Neural crest cell (in vitro differentiated cells): Measurements from ENCODE around the gene ZNF664. TPM values are rescaled to one million over a fixed set of nuclear protein-coding genes. Genes with fewer than 3 reads are reported as not detected.

Source experiments
- DNase-seq: peaks from one replicate; pipeline ENCODE4 v3.0.0; 2021; ENCODE audit warnings: low read depth, mixed read lengths, low spot score
- H3K27ac Mint-ChIP-seq: one replicate; pipeline ENCODE4 v1.8.0; 2021; ENCODE audit warnings: mild to moderate bottlenecking, mixed read lengths; ENCODE audit not compliant: unreplicated experiment
- H3K27me3 Mint-ChIP-seq: 2 replicates; pipeline ENCODE4 v1.8.0; 2021; ENCODE audit warnings: low read depth, mild to moderate bottlenecking, mixed read lengths
- H3K36me3 Mint-ChIP-seq: 2 replicates; pipeline ENCODE4 v1.8.0; 2021; ENCODE audit warnings: low read depth, mild to moderate bottlenecking, mixed read lengths
- H3K4me1 Mint-ChIP-seq: 2 replicates; pipeline ENCODE4 v1.8.0; 2021; ENCODE audit warnings: mixed read lengths
- H3K4me3 Mint-ChIP-seq: one replicate; pipeline ENCODE4 v1.8.0; 2021; ENCODE audit warnings: mild to moderate bottlenecking, mixed read lengths
- H3K9me3 Mint-ChIP-seq: 2 replicates; pipeline ENCODE4 v1.8.0; 2021; ENCODE audit warnings: mixed read lengths
- total RNA-seq: library from RNA; stranded (reverse); gene quantifications from 2 replicates; pipeline ENCODE4 v1.2.1, GENCODE V29; 2021
- TF ChIP-seq, protein P1 (sequence below): fragments of 200-600 bp; sonication (generic); conservative IDR thresholded peaks from 2 replicates; pipeline ENCODE4 v1.5.0; 2021; ENCODE audit warnings: antibody characterized with exemption, mild to moderate bottlenecking

ZNF664 gene
- total RNA-seq, 1 donor from 2014 or later: 156 TPM

DNA sequence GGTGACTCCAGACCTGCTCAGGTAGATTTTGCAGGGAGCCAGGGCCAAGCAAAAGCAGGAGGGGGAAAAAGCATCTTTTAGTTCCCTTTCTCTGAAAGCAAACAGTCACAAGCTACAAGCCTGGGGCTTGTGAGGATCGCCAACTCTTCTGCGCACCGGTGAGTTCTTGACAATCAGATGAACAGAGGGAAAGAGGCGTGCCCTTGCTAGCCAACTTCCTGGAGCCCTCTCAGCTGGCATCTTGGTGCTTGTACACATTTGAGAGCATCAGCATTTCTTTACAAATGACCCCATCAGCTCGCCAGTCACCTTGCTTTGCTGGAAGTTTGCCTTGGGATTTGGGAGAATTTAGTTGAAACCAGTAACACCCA is 55.5 kb downstream of the ZNF664 start:
- DNase-seq: no peak
- Mint-ChIP-seq H3K27me3 (no peaks in the 10 kb centered on the region), H3K27ac (no peak overlapping the region), H3K9me3 (no peaks in the 10 kb centered on the region), H3K4me1 (peaks cover 24% of the 10 kb centered on the region), H3K36me3 (no peaks in the 10 kb centered on the region), H3K4me3 (no peak overlapping the region)
- TF ChIP-seq, protein P1, sequence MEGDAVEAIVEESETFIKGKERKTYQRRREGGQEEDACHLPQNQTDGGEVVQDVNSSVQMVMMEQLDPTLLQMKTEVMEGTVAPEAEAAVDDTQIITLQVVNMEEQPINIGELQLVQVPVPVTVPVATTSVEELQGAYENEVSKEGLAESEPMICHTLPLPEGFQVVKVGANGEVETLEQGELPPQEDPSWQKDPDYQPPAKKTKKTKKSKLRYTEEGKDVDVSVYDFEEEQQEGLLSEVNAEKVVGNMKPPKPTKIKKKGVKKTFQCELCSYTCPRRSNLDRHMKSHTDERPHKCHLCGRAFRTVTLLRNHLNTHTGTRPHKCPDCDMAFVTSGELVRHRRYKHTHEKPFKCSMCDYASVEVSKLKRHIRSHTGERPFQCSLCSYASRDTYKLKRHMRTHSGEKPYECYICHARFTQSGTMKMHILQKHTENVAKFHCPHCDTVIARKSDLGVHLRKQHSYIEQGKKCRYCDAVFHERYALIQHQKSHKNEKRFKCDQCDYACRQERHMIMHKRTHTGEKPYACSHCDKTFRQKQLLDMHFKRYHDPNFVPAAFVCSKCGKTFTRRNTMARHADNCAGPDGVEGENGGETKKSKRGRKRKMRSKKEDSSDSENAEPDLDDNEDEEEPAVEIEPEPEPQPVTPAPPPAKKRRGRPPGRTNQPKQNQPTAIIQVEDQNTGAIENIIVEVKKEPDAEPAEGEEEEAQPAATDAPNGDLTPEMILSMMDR: no peak

GRCh38 chr12:124030008-124030407 is 57.0 kb downstream of the ZNF664 start:
- H3K4me1 Mint-ChIP-seq: peaks cover 24% of the 10 kb centered on the region
- DNase-seq: no peak
- H3K9me3 Mint-ChIP-seq: no peaks in the 10 kb centered on the region
- no peak overlapping the region for H3K27ac Mint-ChIP-seq
- TF ChIP-seq, protein P1: no peak
- no peaks in the 10 kb centered on the region for H3K36me3 Mint-ChIP-seq
- no peaks in the 10 kb centered on the region for H3K27me3 Mint-ChIP-seq
- no peak overlapping the region for H3K4me3 Mint-ChIP-seq

DNA sequence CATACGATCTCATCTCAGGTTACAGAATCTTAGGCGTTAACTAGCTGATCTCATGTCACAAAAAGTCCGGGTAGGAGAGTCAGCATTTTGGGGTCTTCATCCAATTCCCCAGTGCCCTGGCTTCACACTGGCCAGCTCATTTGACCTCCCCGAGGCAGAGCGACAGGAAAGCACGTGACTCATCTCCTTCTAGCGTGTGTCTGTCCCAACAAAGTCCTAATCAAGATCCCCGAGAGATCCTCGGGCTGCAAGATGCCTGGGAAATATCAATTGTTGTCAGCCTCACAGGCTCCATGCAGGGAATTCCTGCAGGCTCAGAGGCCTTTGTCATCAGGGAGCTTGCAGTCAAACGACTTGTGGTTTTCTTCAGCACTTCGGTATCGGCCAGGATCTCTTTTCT is 57.5 kb downstream of the ZNF664 start:
- no peak overlapping the region for H3K4me3 Mint-ChIP-seq
- DNase-seq: no peak

DNA sequence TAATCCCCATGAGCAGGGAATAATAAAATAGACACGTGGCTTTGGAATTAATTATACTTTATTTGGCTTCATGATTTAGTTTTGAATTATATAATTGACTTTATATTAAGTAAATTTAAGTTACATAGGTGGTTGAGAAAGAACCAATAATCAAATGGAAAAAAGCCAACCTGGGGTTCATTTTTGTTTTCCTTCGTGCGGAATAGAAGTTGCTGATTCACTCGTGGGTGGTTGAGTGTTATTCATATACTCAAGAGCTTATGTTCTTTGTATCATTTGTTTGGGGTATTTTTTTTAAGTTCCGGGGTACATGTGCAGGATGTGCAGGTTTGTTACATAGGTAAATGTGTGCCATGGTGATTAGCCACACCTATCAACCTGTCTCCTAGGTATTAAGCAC is 58.0 kb downstream of the ZNF664 start:
- Mint-ChIP-seq H3K4me3 (no peak overlapping the region), H3K27me3 (no peaks in the 10 kb centered on the region), H3K4me1 (peaks cover 17% of the 10 kb centered on the region), H3K27ac (no peak overlapping the region), H3K36me3 (no peaks in the 10 kb centered on the region), H3K9me3 (no peaks in the 10 kb centered on the region)
- TF ChIP-seq, protein P1: no peak
- no peak for DNase-seq

More for the DNA sequence above, 57.5 kb downstream of the ZNF664 start:
- Mint-ChIP-seq H3K36me3 (no peaks in the 10 kb centered on the region), H3K9me3 (no peaks in the 10 kb centered on the region), H3K4me1 (peaks cover 23% of the 10 kb centered on the region), H3K27me3 (no peaks in the 10 kb centered on the region), H3K27ac (no peak overlapping the region)
- TF ChIP-seq, protein P1: no peak

GRCh38 chr12:124032265-124032886 is 59.4 kb downstream of the ZNF664 start:
- no peaks in the 10 kb centered on the region for H3K27me3 Mint-ChIP-seq
- TF ChIP-seq, protein P1: peak; percentile 84
- H3K27ac Mint-ChIP-seq: no peak overlapping the region
- no peaks in the 10 kb centered on the region for H3K36me3 Mint-ChIP-seq
- H3K9me3 Mint-ChIP-seq: no peaks in the 10 kb centered on the region
- H3K4me3 Mint-ChIP-seq: no peak overlapping the region
- H3K4me1 Mint-ChIP-seq: peaks cover 27% of the 10 kb centered on the region
- DNase-seq: peak; percentile 57
